Keratinocyte (primary cell): ENCODE data around the gene ZNF423. TPM values are rescaled to one million over a fixed set of nuclear protein-coding genes. Genes with fewer than 3 reads are reported as not detected.

Experiments used
- DNase-seq: peaks from one replicate; pipeline ENCODE4 v3.0.0-alpha.2; 2011; ENCODE audit warnings: low read depth, missing footprints, low spot score
- FAIRE-seq: peaks from 2 replicates; lab custom pipeline; 2011; peaks lifted over from hg19 to GRCh38; lab: Jason Lieb, UNC
- H2AFZ ChIP-seq: 2 replicates; pipeline ENCODE4 v1.6.0; 2012; ENCODE audit warnings: low read length, control low read depth, inconsistent platforms; ENCODE audit not compliant: control insufficient read depth
- H3K27ac ChIP-seq: 2 replicates; pipeline ENCODE4 v1.5.1; 2011; ENCODE audit warnings: low read length; ENCODE audit not compliant: control insufficient read depth, insufficient read depth
- H3K27me3 ChIP-seq: 3 replicates; pipeline ENCODE4 v1.6.0; 2011; ENCODE audit warnings: low read length; ENCODE audit not compliant: control insufficient read depth, insufficient read depth; ENCODE audit errors: extremely low read depth
- H3K36me3 ChIP-seq, 2 experiments: 2 replicates in 1 of 2; 3 replicates in 1 of 2; pipeline ENCODE4 v1.5.1; 2011; ENCODE audit warnings: low read length in 2 of 2, mild to moderate bottlenecking in 1 of 2; ENCODE audit not compliant: control insufficient read depth in 2 of 2, insufficient read depth in 2 of 2; ENCODE audit errors: extremely low read depth in 1 of 2
- H3K4me1 ChIP-seq: 3 replicates; pipeline ENCODE4 v1.5.1; 2011; ENCODE audit warnings: low read length; ENCODE audit not compliant: control insufficient read depth, insufficient read depth; ENCODE audit errors: extremely low read depth
- H3K4me2 ChIP-seq: 3 replicates; pipeline ENCODE4 v1.6.0; 2011; ENCODE audit warnings: low read depth, low read length; ENCODE audit not compliant: control insufficient read depth, insufficient read depth; ENCODE audit errors: extremely low read depth
- H3K4me3 ChIP-seq, 3 experiments: fragments of 200-600 bp in 1 of 3; sonication (generic) in 1 of 3; 2 replicates in 2 of 3; 3 replicates in 1 of 3; pipeline ENCODE4 v1.5.1; 2011 to 2016; ENCODE audit warnings: low read length in 3 of 3, mild to moderate bottlenecking in 3 of 3, control low read depth in 2 of 3, inconsistent platforms in 1 of 3, low read depth in 1 of 3, mixed read lengths in 1 of 3, mixed run types in 1 of 3, moderate library complexity in 1 of 3; ENCODE audit not compliant: control insufficient read depth in 2 of 3, insufficient read depth in 2 of 3; ENCODE audit errors: extremely low read depth in 1 of 3
- H3K79me2 ChIP-seq: 2 replicates; pipeline ENCODE4 v1.6.0; 2012; ENCODE audit warnings: low read length; ENCODE audit not compliant: control insufficient read depth, insufficient read depth
- H3K9ac ChIP-seq: 3 replicates; pipeline ENCODE4 v1.6.0; 2011; ENCODE audit warnings: low read length; ENCODE audit not compliant: control insufficient read depth, insufficient read depth; ENCODE audit errors: extremely low read depth
- H3K9me1 ChIP-seq: 3 replicates; pipeline ENCODE4 v1.6.0; 2011; ENCODE audit warnings: low read length; ENCODE audit not compliant: control insufficient read depth, insufficient read depth; ENCODE audit errors: extremely low read depth
- H3K9me3 ChIP-seq: 2 replicates; pipeline ENCODE4 v1.5.1; 2012; ENCODE audit warnings: low read depth, low read length; ENCODE audit not compliant: control insufficient read depth
- H4K20me1 ChIP-seq: 3 replicates; pipeline ENCODE4 v1.6.0; 2011; ENCODE audit warnings: low read length; ENCODE audit not compliant: control insufficient read depth, insufficient read depth; ENCODE audit errors: extremely low read depth
- CTCF ChIP-seq, 3 experiments: IDR thresholded peaks in 1 of 3; conservative IDR thresholded peaks in 1 of 3; optimal IDR thresholded peaks in 1 of 3; 2 replicates in 2 of 3; 3 replicates in 1 of 3; pipeline versions ENCODE3 to v1.5.1; 2011; ENCODE audit warnings: low read length in 3 of 3, mild to moderate bottlenecking in 3 of 3, moderate library complexity in 2 of 3, control low read depth in 1 of 3, inconsistent platforms in 1 of 3; ENCODE audit not compliant: insufficient read depth in 2 of 3; ENCODE audit errors: extremely low read depth in 1 of 3
- EZH2 ChIP-seq: IDR thresholded peaks from one replicate; pipeline ENCODE4 v1.6.1; 2012; ENCODE audit warnings: inconsistent platforms, mild to moderate bottlenecking, low read length, moderate library complexity
- dilution Hi-C: fragments of 300-500 bp; cut with MboI; formaldehyde crosslinking; loops from one replicate; pipeline ENCODE4 v1.7.0; 2020; ENCODE audit warnings: low sequenced_read_pairs; ENCODE audit not compliant: extremely low pct_ligation_motif_present
- polyA plus RNA-seq, 5 experiments: library from polyadenylated mRNA; depleted of rRNA in 3 of 5; stranded (reverse) in 3 of 5; stranded (forward) in 1 of 5; unstranded in 1 of 5; fragments of >200 nt; gene quantifications; 1 replicate in 1 of 5; 2 replicates in 3 of 5; 3 replicates in 1 of 5; pipeline versions ENCODE4 v1.2.1 to v1.2.3, GENCODE V29; 2011 to 2012; ENCODE audit warnings: missing spikeins in 2 of 5, low read depth in 1 of 5, low replicate concordance in 1 of 5

Gene ZNF423
- polyA plus RNA-seq, 1 donor (not counting 4 experiments of a cell fraction or from before 2014, with no cell fraction given) = 0.05 TPM

- Histone ChIP-seq H3K27me3 (no peaks in the 10 kb centered on the region), H2AFZ (no peak overlapping the region), H3K4me2 (no peak overlapping the region), H3K9me3 (no peaks in the 10 kb centered on the region), H3K27ac (no peak overlapping the region), H3K36me3 (no peaks in the 10 kb centered on the region), H4K20me1 (no peaks in the 10 kb centered on the region), H3K9me1 (no peaks in the 10 kb centered on the region), H3K9ac (no peak overlapping the region), H3K4me3 (no peak overlapping the region), H3K79me2 (no peaks in the 10 kb centered on the region), H3K4me1 (no peaks in the 10 kb centered on the region)
- FAIRE-seq (no peak), DNase-seq (no peak)
- TF ChIP-seq EZH2 (no peak), CTCF (optimal IDR thresholded peaks at IDR 0.05 in 1 of 3, IDR thresholded peaks at IDR 0.05 in 1 of 3, conservative IDR thresholded peaks at IDR 0.05 in 1 of 3; ENCODE audit: extremely low read depth in 1 of 3, insufficient read depth in 2 of 3, low read length in 3 of 3) (no peak)
- dilution Hi-C loops = no loop called here
These were observed 351.9 kb downstream of the ZNF423 start for GRCh38 chr16:49504023-49504364.

GRCh38 chr16:49503256-49504022 lies 352.5 kb downstream of the ZNF423 start:
- no peaks in the 10 kb centered on the region for H3K9me3 ChIP-seq
- H4K20me1 ChIP-seq = no peaks in the 10 kb centered on the region
- FAIRE-seq (no peak), DNase-seq (no peak)
- H3K9me1 ChIP-seq = no peaks in the 10 kb centered on the region
- TF ChIP-seq CTCF (optimal IDR thresholded peaks at IDR 0.05 in 1 of 3, IDR thresholded peaks at IDR 0.05 in 1 of 3, conservative IDR thresholded peaks at IDR 0.05 in 1 of 3; ENCODE audit: extremely low read depth in 1 of 3, insufficient read depth in 2 of 3, low read length in 3 of 3) (no peak), EZH2 (no peak)
- no peak overlapping the region for H3K27ac ChIP-seq
- H3K36me3 ChIP-seq = no peaks in the 10 kb centered on the region
- H3K79me2 ChIP-seq = no peaks in the 10 kb centered on the region
- no peaks in the 10 kb centered on the region for H3K4me1 ChIP-seq
- H2AFZ ChIP-seq = no peak overlapping the region
- no peaks in the 10 kb centered on the region for H3K27me3 ChIP-seq
- H3K9ac ChIP-seq = no peak overlapping the region
- no peak overlapping the region for H3K4me2 ChIP-seq
- H3K4me3 ChIP-seq = no peak overlapping the region
- dilution Hi-C loops = no loop called here
